Osteoblast (primary cell): Measurements from ENCODE around the gene SPINK9. TPM values are rescaled to one million over a fixed set of nuclear protein-coding genes. Genes with fewer than 3 reads are reported as not detected.

ENCODE experiments used
- DNase-seq: peaks from one replicate; pipeline ENCODE4 v3.0.0; 2011; ENCODE audit warnings: low spot score, mixed read lengths; ENCODE audit not compliant: insufficient read length; ENCODE audit errors: missing footprints
- H2AFZ ChIP-seq: 2 replicates; pipeline ENCODE4 v1.6.0; 2011; ENCODE audit warnings: mild to moderate bottlenecking, low read length
- H3K27ac ChIP-seq: 2 replicates; pipeline ENCODE4 v1.5.1; 2011; ENCODE audit warnings: mild to moderate bottlenecking, low read depth, low read length, moderate library complexity
- H3K27me3 ChIP-seq: 2 replicates; pipeline ENCODE4 v1.6.0; 2012; ENCODE audit warnings: mild to moderate bottlenecking, control low read depth, inconsistent platforms, low read length, moderate library complexity; ENCODE audit not compliant: insufficient read depth
- H3K36me3 ChIP-seq: 2 replicates; pipeline ENCODE4 v1.5.1; 2011; ENCODE audit warnings: mild to moderate bottlenecking, low read length, control low read depth, moderate library complexity; ENCODE audit not compliant: insufficient read depth
- H3K4me1 ChIP-seq: 2 replicates; pipeline ENCODE4 v1.5.1; 2011; ENCODE audit warnings: mild to moderate bottlenecking, low read length, control low read depth, moderate library complexity; ENCODE audit not compliant: insufficient read depth
- H3K4me2 ChIP-seq: 2 replicates; pipeline ENCODE4 v1.6.0; 2011; ENCODE audit warnings: mild to moderate bottlenecking, low read length; ENCODE audit not compliant: insufficient read depth
- H3K4me3 ChIP-seq: fragments of 200-600 bp; sonication (generic); 3 replicates; pipeline ENCODE4 v1.5.1; 2012; ENCODE audit warnings: mild to moderate bottlenecking, low read length, inconsistent platforms; ENCODE audit not compliant: insufficient read depth
- H3K79me2 ChIP-seq: 2 replicates; pipeline ENCODE4 v1.6.0; 2012; ENCODE audit warnings: mild to moderate bottlenecking, low read length, control low read depth, inconsistent platforms; ENCODE audit not compliant: insufficient read depth
- H3K9me3 ChIP-seq: 2 replicates; pipeline ENCODE4 v1.5.1; 2011; ENCODE audit warnings: low read depth, low read length, control low read depth
- H4K20me1 ChIP-seq: 2 replicates; pipeline ENCODE4 v1.6.0; 2012; ENCODE audit warnings: mild to moderate bottlenecking, low read length, control low read depth; ENCODE audit not compliant: insufficient read depth
- CTCF ChIP-seq: IDR thresholded peaks from 2 replicates; pipeline ENCODE4 v1.5.1; 2011; ENCODE audit warnings: mild to moderate bottlenecking, low read depth, low read length, moderate library complexity; ENCODE audit errors: extremely low read depth
- total RNA-seq: library from RNA; depleted of rRNA; stranded (reverse); fragments of >200 nt; gene quantifications from 2 replicates; pipeline ENCODE4 v1.2.3, GENCODE V29; 2012

Gene SPINK9
- total RNA-seq, 1 donor, result not detected

GRCh38 chr5:148364343-148364742 lies 29.0 kb downstream of the SPINK9 start:
- Histone ChIP-seq H3K36me3 (no peaks in the 10 kb centered on the region), H3K4me1 (no peaks in the 10 kb centered on the region), H3K9me3 (no peaks in the 10 kb centered on the region), H4K20me1 (no peaks in the 10 kb centered on the region), H2AFZ (no peak overlapping the region), H3K79me2 (no peaks in the 10 kb centered on the region), H3K27ac (no peak overlapping the region), H3K27me3 (no peaks in the 10 kb centered on the region), H3K4me2 (no peak overlapping the region), H3K4me3 (no peak overlapping the region)
- no peak for DNase-seq
- no peak for TF ChIP-seq CTCF

GRCh38 chr5:148368299-148368698 lies 32.9 kb downstream of the SPINK9 start:
- DNase-seq, result no peak
- Histone ChIP-seq H3K27ac (no peak overlapping the region), H3K27me3 (no peaks in the 10 kb centered on the region), H2AFZ (no peak overlapping the region), H3K4me3 (no peak overlapping the region), H4K20me1 (no peaks in the 10 kb centered on the region), H3K36me3 (no peaks in the 10 kb centered on the region), H3K4me2 (no peak overlapping the region), H3K9me3 (no peaks in the 10 kb centered on the region), H3K4me1 (no peaks in the 10 kb centered on the region), H3K79me2 (no peaks in the 10 kb centered on the region)
- TF ChIP-seq CTCF, result no peak

- TF ChIP-seq CTCF, result no peak
- Histone ChIP-seq H3K4me3 (no peak overlapping the region), H2AFZ (no peak overlapping the region), H3K4me1 (no peaks in the 10 kb centered on the region), H3K79me2 (no peaks in the 10 kb centered on the region), H4K20me1 (no peaks in the 10 kb centered on the region), H3K4me2 (no peak overlapping the region), H3K27ac (no peak overlapping the region), H3K27me3 (no peaks in the 10 kb centered on the region), H3K36me3 (no peaks in the 10 kb centered on the region), H3K9me3 (no peaks in the 10 kb centered on the region)
- DNase-seq, result no peak
Measured at GRCh38 chr5:148372166-148372725, 36.9 kb downstream of the SPINK9 start.

GRCh38 chr5:148372893-148373292 lies 37.5 kb downstream of the SPINK9 start:
- Histone ChIP-seq H3K4me2 (no peak overlapping the region), H3K4me3 (no peak overlapping the region), H3K79me2 (no peaks in the 10 kb centered on the region), H4K20me1 (no peaks in the 10 kb centered on the region), H3K4me1 (no peaks in the 10 kb centered on the region), H3K36me3 (no peaks in the 10 kb centered on the region), H3K9me3 (no peaks in the 10 kb centered on the region), H3K27ac (no peak overlapping the region), H2AFZ (no peak overlapping the region), H3K27me3 (no peaks in the 10 kb centered on the region)
- DNase-seq, result no peak
- no peak for TF ChIP-seq CTCF
